Adrenal gland (tissue), 12 donors: ENCODE data around the gene TBC1D7. TPM values are rescaled to one million over a fixed set of nuclear protein-coding genes. Genes with fewer than 3 reads are reported as not detected.

Experiments
- DNase-seq, 7 donors: peaks; one replicate each; pipeline ENCODE4 v3.0.0-alpha.2; 2019 to 2020
- H3K27ac ChIP-seq, 5 donors: fragments of 200-600 bp; sonication (generic) in 4 of 5; 1 replicate in 3 of 5; 2 replicates in 2 of 5; pipeline versions ENCODE4 v1.5.1 to v1.8.0; 2016 to 2020; ENCODE audit warnings: mild to moderate bottlenecking in 1 of 5
- H3K27me3 ChIP-seq: fragments of 200-600 bp; 2 replicates; pipeline ENCODE4 v1.8.0; 2021
- H3K36me3 ChIP-seq, 2 donors: fragments of 200-600 bp; replicated peaks in 1 of 2; 1 replicate in 1 of 2; 2 replicates in 1 of 2; pipeline versions ENCODE4 v1.5.1 to v1.8.0; 2018 to 2022
- H3K4me1 ChIP-seq, 2 donors: fragments of 200-600 bp; replicated peaks in 1 of 2; 1 replicate in 1 of 2; 2 replicates in 1 of 2; pipeline versions ENCODE4 v1.5.1 to v1.8.0; 2018 to 2021
- H3K4me3 ChIP-seq, 4 donors: fragments of 200-600 bp; sonication (generic) in 3 of 4; one replicate each; pipeline ENCODE4 v1.5.1; 2016 to 2018
- H3K9me3 ChIP-seq, 3 donors: fragments of 200-600 bp; sonication (generic) in 1 of 3; replicated peaks in 1 of 3; 1 replicate in 2 of 3; 2 replicates in 1 of 3; pipeline versions ENCODE4 v1.5.1 to v1.8.0; 2016 to 2021
- POLR2A ChIP-seq, 2 donors: fragments of 450-650 bp; IDR thresholded peaks; one replicate each; pipeline ENCODE4 v1.6.1; 2017; ENCODE audit warnings: antibody characterized with exemption in 2 of 2, mild to moderate bottlenecking in 2 of 2, moderate library complexity in 1 of 2
- WGBS, 4 donors: extraction: QIAGEN DNeasy Blood & Tissue Kit in 2 of 4; methylation state at CpG; one replicate each; pipeline versions ENCODE4 v1.1.5 to v1.1.7; 2013 to 2017; 5-methylcytosine and 5-hydroxymethylcytosine counted together
- intact Hi-C, 2 donors: fragments of 100-400 bp; cut with DNase I; formaldehyde crosslinking; loops; one replicate each; pipeline versions ENCODE4 v1.14.1 to v1.15.0; 2022 to 2023
- polyA plus RNA-seq, 3 donors: library from polyadenylated mRNA; stranded (reverse); fragments of 200-250 nt in 2 of 3; fragments of 350-450 nt in 1 of 3; fragmentation: Illumina TruSeq in 1 of 3; extraction: RNeasy Lipid Tissue Mini Kit (QIAGEN cat#74804) in 1 of 3; gene quantifications; one replicate each; pipeline ENCODE4 v1.2.3, GENCODE V29; 2013 to 2014
- total RNA-seq, 9 donors: library from RNA; depleted of rRNA in 4 of 9; stranded (reverse); fragments of >200 nt in 4 of 9; fragments of 120-200 nt in 1 of 9; fragmentation: NEBNext Ultra II Directional in 1 of 9; extraction: Animal tissue kit (Norgen Biotek cat#: 25700) in 1 of 9; gene quantifications; one replicate each; pipeline versions ENCODE4 v1.1.0 to v1.2.4, GENCODE V29; 2013 to 2023
- TF ChIP-seq, protein P1 (sequence below), 6 experiments: fragments of 450-650 bp in 4 of 6; fragments of 200-600 bp in 2 of 6; sonication (generic) in 1 of 6; IDR thresholded peaks; 1 replicate in 5 of 6; 2 replicates in 1 of 6; pipeline versions ENCODE4 v1.5.1 to v1.8.0; 2016 to 2021; ENCODE audit warnings: antibody characterized with exemption in 6 of 6, mild to moderate bottlenecking in 2 of 6, moderate library complexity in 1 of 6
- donor health status: healthy with polysubstance abuse.
- donor health status: Bipolar disorder and iron deficiency.
- donor health status: DM: yes; HTN: yes; CAD: no.
- donor health status: DM: no; HTN: no; CAD: no.
- donor health status: DM: no; HTN: no; CAD: no.
- donor health status: DM: yes; HTN: yes; CAD: no.

Gene TBC1D7
- total and polyA plus RNA-seq, 12 donors, result 8.0 to 23.0 (median 12.4) TPM

GRCh38 chr6:13336553-13336952 lies 8.2 kb upstream of the TBC1D7 start:
- WGBS, 4 donors, result 3 to 32% (median 30%) methylated on average over 4 to 11 of the region's 11 CpGs
- no peaks in the 10 kb centered on the region for H3K9me3 ChIP-seq
- DNase-seq, result peak in 6 of 7 donors; percentile 71 to 95 (median 82)
- TF ChIP-seq POLR2A (IDR thresholded peaks at IDR 0.05), result no peak
- TF ChIP-seq, protein P1, sequence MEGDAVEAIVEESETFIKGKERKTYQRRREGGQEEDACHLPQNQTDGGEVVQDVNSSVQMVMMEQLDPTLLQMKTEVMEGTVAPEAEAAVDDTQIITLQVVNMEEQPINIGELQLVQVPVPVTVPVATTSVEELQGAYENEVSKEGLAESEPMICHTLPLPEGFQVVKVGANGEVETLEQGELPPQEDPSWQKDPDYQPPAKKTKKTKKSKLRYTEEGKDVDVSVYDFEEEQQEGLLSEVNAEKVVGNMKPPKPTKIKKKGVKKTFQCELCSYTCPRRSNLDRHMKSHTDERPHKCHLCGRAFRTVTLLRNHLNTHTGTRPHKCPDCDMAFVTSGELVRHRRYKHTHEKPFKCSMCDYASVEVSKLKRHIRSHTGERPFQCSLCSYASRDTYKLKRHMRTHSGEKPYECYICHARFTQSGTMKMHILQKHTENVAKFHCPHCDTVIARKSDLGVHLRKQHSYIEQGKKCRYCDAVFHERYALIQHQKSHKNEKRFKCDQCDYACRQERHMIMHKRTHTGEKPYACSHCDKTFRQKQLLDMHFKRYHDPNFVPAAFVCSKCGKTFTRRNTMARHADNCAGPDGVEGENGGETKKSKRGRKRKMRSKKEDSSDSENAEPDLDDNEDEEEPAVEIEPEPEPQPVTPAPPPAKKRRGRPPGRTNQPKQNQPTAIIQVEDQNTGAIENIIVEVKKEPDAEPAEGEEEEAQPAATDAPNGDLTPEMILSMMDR (IDR thresholded peaks at IDR 0.05), result peak; percentile 78 to 94 (median 88)
- no peak overlapping the region for H3K27ac ChIP-seq
- intact Hi-C loops, result loop anchor here (5.0 to 10.0 kb wide), 2 partner anchors 201 to 728 kb away; no protein-coding TSS in a partner anchor
- no peaks in the 10 kb centered on the region for H3K4me1 ChIP-seq
- H3K4me3 ChIP-seq, result no peak overlapping the region
- no peaks in the 10 kb centered on the region for H3K27me3 ChIP-seq
- H3K36me3 ChIP-seq, result no peaks in the 10 kb centered on the region

- DNase-seq, result no peak
- no peak overlapping the region for H3K4me3 ChIP-seq
- no peaks in the 10 kb centered on the region for H3K27me3 ChIP-seq
- H3K36me3 ChIP-seq, result no peaks in the 10 kb centered on the region
- no peak overlapping the region for H3K27ac ChIP-seq
- no peaks in the 10 kb centered on the region for H3K4me1 ChIP-seq
- H3K9me3 ChIP-seq, result no peaks in the 10 kb centered on the region
- intact Hi-C loops, result loop anchor here (5.0 to 10.0 kb wide), 3 partner anchors 202 to 730 kb away; no protein-coding TSS in a partner anchor
- 38 to 48% (median 42%) methylated on average over 3 of the region's 3 CpGs for WGBS, 4 donors
- TF ChIP-seq POLR2A (IDR thresholded peaks at IDR 0.05), result no peak
- TF ChIP-seq, protein P1 (IDR thresholded peaks at IDR 0.05), result no peak
Observed at GRCh38 chr6:13334953-13335352, 6.6 kb upstream of the TBC1D7 start.

GRCh38 chr6:13332349-13332706 lies 4.0 kb upstream of the TBC1D7 start:
- DNase-seq, result no peak
- no peaks in the 10 kb centered on the region for H3K36me3 ChIP-seq
- no peak overlapping the region for H3K4me3 ChIP-seq
- intact Hi-C loops, result loop anchor here (5.0 to 10.0 kb wide), 2 partner anchors 420 to 732 kb away; no protein-coding TSS in a partner anchor
- no peaks in the 10 kb centered on the region for H3K27me3 ChIP-seq
- TF ChIP-seq POLR2A (IDR thresholded peaks at IDR 0.05), result no peak
- TF ChIP-seq, protein P1 (IDR thresholded peaks at IDR 0.05), result no peak
- no peaks in the 10 kb centered on the region for H3K9me3 ChIP-seq
- WGBS, 4 donors, result 81 to 89% (median 85%) methylated on average over 2 of the region's 2 CpGs
- H3K27ac ChIP-seq, result no peak overlapping the region
- H3K4me1 ChIP-seq, result peaks cover 0 to 10% of the 10 kb centered on the region in 2 donors

GRCh38 chr6:13331516-13332348 lies 3.4 kb upstream of the TBC1D7 start:
- DNase-seq, result no peak
- Histone ChIP-seq H3K4me1 (peaks cover 0 to 14% of the 10 kb centered on the region in 2 donors), H3K4me3 (no peak overlapping the region), H3K36me3 (no peaks in the 10 kb centered on the region), H3K27ac (no peak overlapping the region), H3K9me3 (no peaks in the 10 kb centered on the region), H3K27me3 (no peaks in the 10 kb centered on the region)
- intact Hi-C loops, result loop anchor here (5.0 to 10.0 kb wide), 2 partner anchors 419 to 733 kb away; no protein-coding TSS in a partner anchor
- WGBS, 4 donors, result 47 to 53% (median 50%) methylated on average over 13 of the region's 13 CpGs
- TF ChIP-seq POLR2A (IDR thresholded peaks at IDR 0.05), result no peak
- TF ChIP-seq, protein P1 (IDR thresholded peaks at IDR 0.05), result peak; percentile 55 to 73 (median 62)
